PFSK-1 (cell line): ENCODE results near the gene STXBP5L.

Experiments
- POLR2AphosphoS5 ChIP-seq: IDR thresholded peaks from 2 replicates; pipeline ENCODE4 v1.6.1; 2012; ENCODE audit warnings: low read depth, mild to moderate bottlenecking, control low read depth, low read length, moderate library complexity
- REST ChIP-seq, 2 experiments: IDR thresholded peaks; 2 replicates each; pipeline versions ENCODE4 v1.6.1 to v1.8.0; 2011 to 2012; ENCODE audit warnings: low read depth in 2 of 2, low read length in 2 of 2, control low read depth in 1 of 2, inconsistent platforms in 1 of 2, mild to moderate bottlenecking in 1 of 2, moderate library complexity in 1 of 2; ENCODE audit not compliant: insufficient read depth in 1 of 2
- TAF1 ChIP-seq: IDR thresholded peaks from 2 replicates; pipeline ENCODE4 v1.6.1; 2012; ENCODE audit warnings: low read length, control low read depth, borderline replicate concordance; ENCODE audit not compliant: insufficient read depth

GRCh38 chr3:121165397-121165837, 257.4 kb downstream of the STXBP5L start:
- TF ChIP-seq POLR2AphosphoS5, result no peak
- no peak for TF ChIP-seq REST (IDR thresholded peaks at IDR 0.05; ENCODE audit: insufficient read depth in 1 of 2, low read depth in 2 of 2, low read length in 2 of 2)
- no peak for TF ChIP-seq TAF1
